ENCODE measurements around the gene ASS1.

Gene ASS1

GRCh38 chr9:130537346-130538050 lies 92.7 kb downstream of the ASS1 start:
- H3K27ac ChIP-seq: no peak overlapping the region
- no peak for TF ChIP-seq ZFX (IDR thresholded peaks at IDR 0.05)
- no peak for TF ChIP-seq CTCF (conservative IDR thresholded peaks at IDR 0.05)

GRCh38 chr9:130539420-130540223 lies 94.9 kb downstream of the ASS1 start:
- no peak for TF ChIP-seq CTCF (conservative IDR thresholded peaks at IDR 0.05)
- TF ChIP-seq ZFX (IDR thresholded peaks at IDR 0.05): no peak
- peak overlapping the region; percentile 16; the same call in 1 of the 2 replicates for H3K27ac ChIP-seq

GRCh38 chr9:130541533-130541932 lies 96.8 kb downstream of the ASS1 start:
- H3K27ac ChIP-seq: no peak overlapping the region
- TF ChIP-seq CTCF (conservative IDR thresholded peaks at IDR 0.05) (no peak), ZFX (IDR thresholded peaks at IDR 0.05) (no peak)

GRCh38 chr9:130542038-130542437 lies 97.3 kb downstream of the ASS1 start:
- no peak overlapping the region for H3K27ac ChIP-seq
- no peak for TF ChIP-seq ZFX (IDR thresholded peaks at IDR 0.05)
- no peak for TF ChIP-seq CTCF (conservative IDR thresholded peaks at IDR 0.05)

- TF ChIP-seq ZFX (IDR thresholded peaks at IDR 0.05): no peak
- H3K27ac ChIP-seq: no peak overlapping the region
Observed at GRCh38 chr9:130542457-130543228, 97.9 kb downstream of the ASS1 start.

GRCh38 chr9:130543368-130543767 lies 98.6 kb downstream of the ASS1 start:
- TF ChIP-seq ZFX (IDR thresholded peaks at IDR 0.05): no peak
- no peak for TF ChIP-seq CTCF (conservative IDR thresholded peaks at IDR 0.05)

GRCh38 chr9:130543859-130544258 lies 99.1 kb downstream of the ASS1 start:
- no peak overlapping the region for H3K27ac ChIP-seq

More at GRCh38 chr9:130543368-130543767, 98.6 kb downstream of the ASS1 start:
- no peak overlapping the region for H3K27ac ChIP-seq

More at GRCh38 chr9:130543859-130544258, 99.1 kb downstream of the ASS1 start:
- TF ChIP-seq ZFX (IDR thresholded peaks at IDR 0.05) (no peak), CTCF (conservative IDR thresholded peaks at IDR 0.05) (no peak)

Measured in C4-2B (cell line).